HG02981 (cell line): ENCODE measurements around the gene KLHL29.
A peak's percentile ranks its signal among the peaks of the same experiment; 100 is the strongest.

Source experiments
- ATAC-seq: cut with Tn5 transposase; IDR thresholded peaks from one replicate; pipeline ENCODE4 v1.9.1; 2021; ENCODE audit warnings: mild to moderate bottlenecking, moderate library complexity; ENCODE audit not compliant: unreplicated experiment

The KLHL29 gene

DNA sequence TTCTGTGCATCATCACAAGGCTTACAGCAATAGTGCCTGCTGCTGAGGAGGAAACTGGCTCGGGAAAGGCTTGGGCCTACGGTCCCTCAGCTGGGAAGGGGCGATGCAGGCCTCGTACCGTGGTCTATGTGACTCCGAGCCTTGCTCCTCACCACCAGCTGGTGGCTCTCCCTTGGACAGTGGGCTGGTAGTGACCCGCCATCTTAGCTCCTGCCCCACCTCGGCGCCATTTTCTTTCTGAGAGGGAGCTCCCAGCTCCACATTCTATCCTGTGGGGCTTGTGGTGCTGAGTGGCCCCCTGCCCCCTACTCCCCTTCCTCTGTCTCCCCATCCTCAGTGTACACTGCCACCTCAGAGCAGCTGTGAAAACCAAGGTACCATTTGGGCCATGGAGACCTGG, 255.7 kb downstream of the KLHL29 start:
- no peak for ATAC-seq

GRCh38 chr2:23642516-23642915, 257.5 kb downstream of the KLHL29 start:
- ATAC-seq = no peak

GRCh38 chr2:23645230-23645808, 260.3 kb downstream of the KLHL29 start:
- no peak for ATAC-seq

GRCh38 chr2:23647563-23647962, 262.6 kb downstream of the KLHL29 start:
- ATAC-seq = no peak

DNA sequence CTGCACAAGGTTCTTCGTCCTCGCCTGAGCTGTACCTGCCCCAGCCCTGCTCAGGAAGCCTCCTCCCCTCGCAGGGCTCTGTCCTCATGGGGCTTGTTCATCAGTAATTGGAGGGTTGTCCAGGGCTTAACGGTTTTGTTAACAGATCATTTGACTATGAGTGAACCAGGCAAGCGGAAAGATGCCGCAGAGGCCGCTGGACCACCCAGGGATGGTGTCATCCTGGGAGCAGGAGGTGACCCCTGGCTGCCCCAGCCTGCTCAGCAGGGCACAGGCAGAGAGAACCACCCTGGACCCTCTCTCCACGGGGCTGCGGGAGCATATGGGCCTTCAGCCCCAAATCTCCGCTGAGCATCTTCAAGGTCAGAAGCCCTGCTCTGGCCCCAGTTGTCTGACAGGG, 264.3 kb downstream of the KLHL29 start:
- ATAC-seq = no peak

GRCh38 chr2:23649819-23650218, 264.8 kb downstream of the KLHL29 start:
- ATAC-seq = no peak

DNA sequence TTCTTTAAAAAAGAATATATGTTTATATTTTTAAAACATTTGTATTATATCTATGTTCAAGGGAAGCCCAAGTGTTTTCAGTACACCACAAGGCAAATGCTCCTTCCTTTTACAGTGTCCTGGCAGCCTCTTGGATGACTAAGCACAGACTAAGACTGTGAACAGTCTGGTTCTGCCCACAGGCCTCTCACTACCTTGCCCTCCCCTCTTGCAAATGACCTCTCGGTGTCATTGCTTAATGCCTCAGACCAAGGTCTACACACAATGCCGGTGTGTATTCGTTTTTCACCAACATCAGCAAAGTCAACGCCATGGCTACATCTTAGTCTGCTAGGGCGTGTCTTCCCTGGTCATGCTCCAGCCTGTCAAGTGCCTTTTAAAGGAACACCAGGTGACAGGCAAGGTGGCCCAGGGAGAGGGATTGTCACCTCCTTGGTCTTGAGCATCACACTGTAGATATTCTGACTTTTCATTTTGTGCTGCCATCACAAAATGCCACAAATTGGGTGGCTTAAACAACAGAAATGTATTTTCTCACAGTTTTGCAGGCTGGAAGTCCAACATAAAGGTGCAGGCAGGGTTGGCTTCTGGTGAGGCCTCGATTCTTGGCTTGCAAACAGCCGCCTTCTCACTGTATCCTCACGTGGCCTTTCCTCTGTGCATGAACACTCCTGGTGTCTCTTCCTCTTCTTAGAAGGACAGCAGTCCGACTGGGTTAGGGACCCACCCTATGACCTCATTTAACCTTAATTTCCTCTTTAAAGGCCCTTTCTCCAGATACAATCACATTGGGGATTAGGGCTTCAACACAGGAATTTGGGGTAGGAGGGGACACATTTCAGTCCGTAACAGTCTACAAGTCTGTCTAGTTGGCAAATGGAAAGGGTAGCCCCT, 266.5 kb downstream of the KLHL29 start:
- ATAC-seq = no peak

DNA sequence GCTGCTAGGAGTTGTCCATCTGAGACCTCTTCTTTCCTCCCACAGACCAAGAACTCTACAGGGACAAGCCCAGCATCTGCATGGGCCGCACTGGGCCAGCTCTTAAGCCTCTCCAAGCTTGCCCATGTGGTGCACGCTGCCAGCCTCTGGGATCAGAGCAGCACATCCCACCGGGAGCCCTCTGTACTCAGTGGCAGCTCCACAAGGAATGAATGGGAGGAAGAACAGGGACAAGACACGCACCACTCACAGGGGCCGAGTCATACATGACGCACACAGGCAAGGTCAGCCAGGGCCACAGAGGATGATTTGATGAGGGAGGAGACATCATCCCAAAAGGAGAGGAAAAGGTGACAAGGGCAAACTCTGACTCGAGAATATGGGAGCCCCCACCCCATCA, 268.3 kb downstream of the KLHL29 start:
- no peak for ATAC-seq

DNA sequence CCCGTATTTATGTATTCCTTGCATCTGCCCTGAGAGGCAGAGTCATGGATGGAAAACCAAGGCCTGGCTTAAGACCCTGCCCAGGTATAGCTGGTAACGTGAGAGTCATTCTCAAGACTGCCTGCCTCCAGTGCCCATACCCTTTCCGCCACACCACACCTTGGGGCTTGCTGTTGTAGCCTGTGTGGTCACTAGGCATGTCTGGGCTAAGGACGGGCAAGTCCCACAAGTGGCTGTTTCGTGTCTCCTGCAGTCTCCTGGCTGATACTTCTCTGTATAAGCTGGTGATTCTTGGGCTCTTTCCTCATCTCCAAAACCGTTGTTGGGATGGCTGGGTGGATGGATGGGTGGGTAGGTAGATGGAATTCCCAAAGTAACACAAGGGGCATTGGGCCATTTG, 269.8 kb downstream of the KLHL29 start:
- no peak for ATAC-seq

- no peak for ATAC-seq
Measured at GRCh38 chr2:23655934-23656596, 271.1 kb downstream of the KLHL29 start.

GRCh38 chr2:23656597-23656973, 271.6 kb downstream of the KLHL29 start:
- ATAC-seq = no peak

- no peak for ATAC-seq
Measured at GRCh38 chr2:23657371-23657770, 272.4 kb downstream of the KLHL29 start.

GRCh38 chr2:23657934-23658333, 273.0 kb downstream of the KLHL29 start:
- ATAC-seq = no peak

GRCh38 chr2:23658466-23658942, 273.5 kb downstream of the KLHL29 start:
- peak; percentile 48 for ATAC-seq

DNA sequence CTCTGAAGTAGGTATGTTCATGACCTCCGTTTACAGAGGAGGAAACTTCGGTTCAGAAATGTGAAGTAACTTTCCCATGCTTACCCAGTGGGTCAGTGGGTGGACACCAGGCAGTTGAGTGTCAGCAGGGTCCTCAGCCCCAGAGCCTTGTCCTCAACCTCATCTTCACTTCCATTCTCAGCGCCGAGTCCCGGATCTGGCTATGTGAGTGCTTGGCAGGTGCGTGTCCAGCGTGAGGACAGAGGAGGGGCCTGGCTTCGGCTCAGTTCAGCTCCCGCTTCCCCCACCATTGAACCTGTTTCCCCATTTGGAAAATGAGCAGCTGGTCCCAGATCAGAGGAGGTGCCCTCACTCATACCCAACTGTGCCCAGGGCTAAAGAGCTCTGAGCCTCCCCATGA, 274.3 kb downstream of the KLHL29 start:
- ATAC-seq = no peak

DNA sequence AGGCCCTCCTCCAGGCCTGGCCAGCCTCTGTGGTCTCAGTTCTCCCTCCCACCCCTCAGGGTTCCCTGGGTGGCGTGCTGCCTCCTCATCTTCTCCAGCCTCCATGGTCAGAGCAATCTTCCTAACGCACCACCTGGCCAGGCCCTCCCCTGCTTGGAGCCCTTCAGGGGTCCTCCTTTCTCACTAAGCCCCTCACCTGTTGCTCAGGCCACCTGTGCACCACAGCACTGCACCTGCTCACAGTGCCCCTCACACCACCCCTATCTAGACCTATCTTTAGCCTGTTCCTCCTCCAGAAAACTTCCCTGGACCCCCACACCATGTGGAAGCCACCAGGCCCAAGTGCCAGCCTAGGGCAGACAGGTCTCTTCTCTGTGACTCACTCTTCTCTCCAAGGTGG, 274.8 kb downstream of the KLHL29 start:
- ATAC-seq = no peak

DNA sequence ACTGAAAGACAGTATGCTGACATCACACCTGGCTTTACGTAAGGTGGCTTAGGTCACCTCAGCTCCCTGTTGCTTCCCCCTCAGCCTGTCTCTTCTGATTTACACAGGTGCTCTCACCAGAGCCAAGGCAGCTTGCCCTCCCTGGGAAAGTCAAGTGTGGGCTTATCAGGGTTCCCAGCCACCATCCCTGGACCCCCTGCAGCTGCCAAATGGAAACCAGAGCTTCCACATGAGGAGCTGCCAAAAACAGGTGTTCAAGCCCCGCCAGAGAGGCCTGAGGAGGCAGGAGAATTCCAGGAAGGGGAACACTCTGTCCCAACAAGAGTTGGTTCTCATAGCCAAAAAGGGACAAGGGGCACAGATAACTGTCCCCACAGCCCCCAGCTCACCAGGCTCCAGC, 275.3 kb downstream of the KLHL29 start:
- no peak for ATAC-seq

DNA sequence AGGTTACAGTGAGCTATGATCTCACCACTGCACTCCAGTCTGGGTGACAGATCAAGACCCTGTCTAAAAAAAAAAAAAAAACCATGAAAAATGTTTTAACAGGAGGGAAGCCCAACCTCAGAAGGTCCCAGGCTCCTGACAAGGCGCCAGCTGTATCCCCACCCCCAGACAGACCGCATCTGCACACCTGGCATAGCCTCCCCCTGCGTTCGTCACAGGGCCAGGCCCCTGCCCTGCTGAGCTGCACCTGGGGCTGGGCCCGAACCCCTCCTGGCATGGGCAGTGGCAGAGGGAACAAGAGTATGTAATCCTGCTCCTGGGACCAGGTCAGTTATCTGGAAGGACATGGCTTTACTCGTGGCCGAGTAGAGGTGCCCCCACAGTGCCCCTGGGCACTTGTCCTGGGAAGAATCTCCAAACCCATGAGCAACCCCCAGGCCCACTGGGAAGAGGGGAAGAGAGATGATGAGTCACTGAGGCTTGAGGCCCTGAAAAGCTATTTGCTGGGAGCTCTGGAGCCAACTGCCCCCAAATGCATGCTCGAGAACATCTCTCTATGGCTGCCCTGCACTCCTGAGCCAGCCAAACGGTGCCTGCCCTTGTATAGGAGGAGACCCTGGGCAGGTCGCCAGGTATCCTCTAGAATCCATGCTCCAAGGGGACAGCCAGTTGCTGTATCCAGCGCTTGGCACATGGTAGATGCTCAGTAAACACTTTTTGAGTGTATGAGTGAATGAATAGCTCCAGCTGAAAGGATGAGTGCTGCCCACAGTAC, 276.5 kb downstream of the KLHL29 start:
- ATAC-seq = no peak

- no peak for ATAC-seq
Measured at GRCh38 chr2:23662466-23662865, 277.5 kb downstream of the KLHL29 start.

DNA sequence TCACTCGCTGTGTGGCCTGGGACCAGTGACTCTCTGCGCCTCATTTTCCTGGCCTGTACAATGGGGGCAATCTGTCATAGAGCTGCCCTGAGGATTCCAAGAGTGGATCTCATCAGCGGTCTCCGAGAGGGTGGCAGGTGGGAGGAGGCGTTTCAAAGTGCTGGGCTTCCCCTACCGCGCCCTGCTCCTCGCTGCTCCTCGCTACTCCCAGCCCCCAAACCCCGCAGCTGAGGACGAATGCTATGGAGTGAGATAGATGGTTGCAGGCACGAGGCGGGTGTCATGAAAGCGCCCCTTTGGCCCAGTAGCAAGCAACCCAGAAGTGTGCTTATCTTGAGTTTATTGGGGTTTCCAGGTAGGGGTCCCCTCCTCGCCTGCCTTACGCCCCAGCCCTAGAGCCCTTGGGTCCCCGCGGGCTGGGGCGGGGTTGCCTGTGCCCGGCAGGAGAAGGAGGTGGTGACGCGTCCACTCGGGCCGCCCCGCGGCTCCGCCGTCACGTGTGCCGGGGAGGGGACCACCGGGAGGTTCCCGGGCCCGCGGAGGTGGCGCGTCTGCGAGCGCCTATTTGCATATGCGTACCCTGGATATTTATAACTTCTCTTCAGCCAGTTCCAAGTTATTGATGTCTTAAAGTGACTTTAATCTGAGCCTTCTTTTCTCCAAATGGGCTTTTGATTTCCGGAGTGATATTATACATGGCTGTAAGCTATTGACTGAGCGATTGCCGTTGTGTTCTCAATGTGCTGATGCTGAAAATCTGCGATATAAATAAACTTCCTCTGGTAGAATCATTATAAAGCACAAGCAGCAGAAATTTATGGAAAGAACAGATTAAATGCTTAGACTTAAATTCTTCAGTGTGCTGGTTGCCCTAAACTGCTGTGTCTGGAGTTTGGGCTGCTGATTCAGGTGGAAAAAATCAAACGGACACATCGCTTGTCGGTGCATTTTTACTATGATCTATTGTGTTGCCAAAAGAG, 278.3 kb downstream of the KLHL29 start:
- ATAC-seq = no peak
